HG03097 (cell line): Measurements from ENCODE around the gene FAM210A.
"Not testable (repeated sequence)": the region's sequence is repeated elsewhere in the genome, so short reads cannot be mapped to it uniquely, and the experiment has no call there.

Source experiments
- ATAC-seq: cut with Tn5 transposase; IDR thresholded peaks from one replicate; pipeline ENCODE4 v1.9.1; 2021; ENCODE audit not compliant: unreplicated experiment, low FRiP score

The FAM210A gene

GRCh38 chr18:13726232-13726971 is at the start of gene FAM210A, which contains the start of gene RNMT:
TSS of gene FAM210A (minus strand) at chr18:13726558. CDS start at chr18:13682077, 44,481 bp downstream.
TSS of gene RNMT (plus strand) at chr18:13726673. CDS start at chr18:13731518, 4,845 bp downstream.
- peak; percentile 94 for ATAC-seq

- ATAC-seq = no peak
These were observed 48.7 kb upstream of the FAM210A start for GRCh38 chr18:13775058-13775457.

GRCh38 chr18:13762690-13763439 is 36.5 kb upstream of the FAM210A start:
- no peak for ATAC-seq

GRCh38 chr18:13760047-13760446 is 33.7 kb upstream of the FAM210A start:
- no peak for ATAC-seq

- ATAC-seq = no peak
These were observed 32.3 kb upstream of the FAM210A start for GRCh38 chr18:13758622-13759021.

- no peak for ATAC-seq
These were observed 30.3 kb upstream of the FAM210A start for GRCh38 chr18:13756671-13757070.

GRCh38 chr18:13756261-13756660 is 29.9 kb upstream of the FAM210A start:
- ATAC-seq = no peak

GRCh38 chr18:13751599-13751998 is 25.2 kb upstream of the FAM210A start:
- ATAC-seq = not testable (repeated sequence)

GRCh38 chr18:13746633-13747032 is 20.3 kb upstream of the FAM210A start:
- no peak for ATAC-seq

- no peak for ATAC-seq
These were observed 19.3 kb upstream of the FAM210A start for GRCh38 chr18:13745696-13746095.

- ATAC-seq = no peak
These were observed 9.3 kb upstream of the FAM210A start for GRCh38 chr18:13735681-13736080.

- ATAC-seq = no peak
These were observed 4.1 kb upstream of the FAM210A start for GRCh38 chr18:13730481-13730880.

GRCh38 chr18:13726972-13727331 is 594 bp upstream of the FAM210A start:
- peak; percentile 15 for ATAC-seq

- ATAC-seq = no peak
These were observed 659 bp downstream of the FAM210A start for GRCh38 chr18:13725566-13726231.

GRCh38 chr18:13720847-13721246 is 5.5 kb downstream of the FAM210A start:
- no peak for ATAC-seq

- ATAC-seq = no peak
These were observed 6.2 kb downstream of the FAM210A start for GRCh38 chr18:13720123-13720522.

GRCh38 chr18:13716916-13717315 is 9.4 kb downstream of the FAM210A start:
- ATAC-seq = no peak

GRCh38 chr18:13715330-13715729 is 11.0 kb downstream of the FAM210A start:
- ATAC-seq = no peak

GRCh38 chr18:13713455-13714055 is 12.8 kb downstream of the FAM210A start:
- no peak for ATAC-seq

- no peak for ATAC-seq
These were observed 13.8 kb downstream of the FAM210A start for GRCh38 chr18:13712400-13713131.
